Neutrophil (primary cell): ENCODE data around the gene IFT25.

ENCODE experiments used
- H3K27ac ChIP-seq: fragments of 200-600 bp; sonication (generic); 2 replicates; pipeline ENCODE4 v1.5.1; 2016; ENCODE audit warnings: mild to moderate bottlenecking, moderate library complexity
- H3K27me3 ChIP-seq: fragments of 200-600 bp; sonication (generic); 2 replicates; pipeline ENCODE4 v1.6.0; 2016; ENCODE audit warnings: mild to moderate bottlenecking
- H3K36me3 ChIP-seq: fragments of 200-600 bp; sonication (generic); 2 replicates; pipeline ENCODE4 v1.5.1; 2017
- H3K4me1 ChIP-seq, 2 experiments: fragments of 200-600 bp in 1 of 2; sonication (generic) in 1 of 2; 1 replicate in 1 of 2; 2 replicates in 1 of 2; pipeline versions ENCODE4 v1.5.1 to v1.6.1; 2013 to 2016; ENCODE audit warnings: low read depth in 1 of 2, low read length in 1 of 2, mild to moderate bottlenecking in 1 of 2, moderate library complexity in 1 of 2; ENCODE audit not compliant: control insufficient read depth in 1 of 2, insufficient read depth in 1 of 2
- H3K4me3 ChIP-seq, 2 experiments: fragments of 200-600 bp in 1 of 2; sonication (generic) in 1 of 2; 1 replicate in 1 of 2; 2 replicates in 1 of 2; pipeline ENCODE4 v1.5.1; 2013 to 2016; ENCODE audit warnings: low read depth in 1 of 2, low read length in 1 of 2, mild to moderate bottlenecking in 1 of 2, moderate library complexity in 1 of 2
- H3K9me3 ChIP-seq: fragments of 200-600 bp; sonication (generic); 2 replicates; pipeline ENCODE4 v1.5.1; 2016
- TF ChIP-seq, protein P1 (sequence below): fragments of 200-600 bp; sonication (generic); IDR thresholded peaks from 2 replicates; pipeline ENCODE4 v1.5.1; 2016; ENCODE audit warnings: antibody characterized with exemption

IFT25 gene

DNA sequence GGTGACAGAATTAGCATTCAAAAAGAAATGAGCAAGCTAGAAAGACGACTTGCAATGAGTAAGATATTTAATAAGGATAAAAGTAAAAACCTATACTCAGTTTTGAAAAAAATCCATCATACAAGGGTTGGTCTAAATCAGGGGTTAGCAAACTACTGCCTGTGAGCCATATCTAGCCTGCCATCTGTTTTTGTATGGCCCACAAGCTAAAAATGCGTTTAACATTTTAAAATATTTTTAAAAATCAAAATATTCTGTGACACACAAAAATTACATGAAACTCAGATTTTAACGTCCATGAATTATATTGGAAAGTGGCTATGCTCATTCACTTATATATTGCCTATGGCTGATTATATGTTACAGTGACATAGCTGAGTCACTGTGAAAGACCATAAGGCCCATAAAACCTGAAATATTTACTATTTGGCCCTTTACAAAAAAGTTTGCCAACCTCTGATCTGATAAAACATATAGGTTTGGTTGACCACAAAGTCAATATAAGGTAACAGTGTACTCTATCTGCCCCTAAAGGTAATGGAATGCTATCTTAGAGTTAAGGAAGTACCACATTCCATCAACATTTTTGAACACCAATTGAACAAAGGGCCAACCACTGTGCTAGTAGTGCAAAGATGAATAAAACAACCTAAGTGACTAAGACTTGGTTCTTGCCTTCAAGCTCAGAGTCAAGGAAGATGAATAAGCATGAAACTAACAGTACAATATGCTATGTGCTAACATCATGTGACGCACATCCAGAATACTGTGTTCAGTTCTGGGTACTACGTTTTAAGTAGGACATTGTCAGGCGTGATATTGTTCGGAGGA lies 3.2 kb downstream of the IFT25 start:
- TF ChIP-seq, protein P1, sequence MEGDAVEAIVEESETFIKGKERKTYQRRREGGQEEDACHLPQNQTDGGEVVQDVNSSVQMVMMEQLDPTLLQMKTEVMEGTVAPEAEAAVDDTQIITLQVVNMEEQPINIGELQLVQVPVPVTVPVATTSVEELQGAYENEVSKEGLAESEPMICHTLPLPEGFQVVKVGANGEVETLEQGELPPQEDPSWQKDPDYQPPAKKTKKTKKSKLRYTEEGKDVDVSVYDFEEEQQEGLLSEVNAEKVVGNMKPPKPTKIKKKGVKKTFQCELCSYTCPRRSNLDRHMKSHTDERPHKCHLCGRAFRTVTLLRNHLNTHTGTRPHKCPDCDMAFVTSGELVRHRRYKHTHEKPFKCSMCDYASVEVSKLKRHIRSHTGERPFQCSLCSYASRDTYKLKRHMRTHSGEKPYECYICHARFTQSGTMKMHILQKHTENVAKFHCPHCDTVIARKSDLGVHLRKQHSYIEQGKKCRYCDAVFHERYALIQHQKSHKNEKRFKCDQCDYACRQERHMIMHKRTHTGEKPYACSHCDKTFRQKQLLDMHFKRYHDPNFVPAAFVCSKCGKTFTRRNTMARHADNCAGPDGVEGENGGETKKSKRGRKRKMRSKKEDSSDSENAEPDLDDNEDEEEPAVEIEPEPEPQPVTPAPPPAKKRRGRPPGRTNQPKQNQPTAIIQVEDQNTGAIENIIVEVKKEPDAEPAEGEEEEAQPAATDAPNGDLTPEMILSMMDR = no peak
- no peak overlapping the region for H3K27ac ChIP-seq
- H3K27me3 ChIP-seq = no peaks in the 10 kb centered on the region

DNA sequence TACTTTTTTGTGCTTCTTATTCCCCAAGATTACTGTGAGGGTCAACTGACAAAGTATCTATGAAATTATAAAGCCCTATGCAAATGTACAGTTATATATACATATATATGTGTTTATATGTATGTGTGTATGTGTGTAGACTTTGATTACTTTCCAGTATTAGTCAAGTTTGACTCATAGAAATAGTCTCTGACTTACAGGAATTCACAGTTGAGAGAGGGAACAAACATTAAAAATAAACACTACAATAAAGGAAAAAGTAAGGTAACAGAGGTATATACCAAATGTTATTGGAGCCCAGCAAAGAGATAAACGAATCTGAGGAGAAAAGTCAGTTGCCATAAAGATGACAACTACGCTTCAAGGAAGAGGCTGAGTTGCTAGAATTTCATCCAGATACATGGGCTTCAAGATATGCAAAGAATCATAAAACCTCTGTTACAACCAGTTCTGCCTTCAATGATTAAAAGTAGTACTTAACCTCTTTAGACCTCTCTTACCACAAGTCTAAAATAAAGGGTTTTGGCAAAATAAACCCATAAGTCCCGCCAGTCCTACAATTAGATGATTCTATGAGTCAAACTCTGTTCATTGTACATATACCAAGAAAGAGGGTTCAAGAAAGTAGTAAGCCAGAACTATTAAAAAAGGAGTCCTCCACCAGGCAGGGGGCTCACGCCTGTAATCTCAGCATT lies 7.2 kb downstream of the IFT25 start:
- peaks cover 18% of the 10 kb centered on the region for H3K36me3 ChIP-seq
- H3K4me1 ChIP-seq = no peaks in the 10 kb centered on the region
- H3K27me3 ChIP-seq = no peaks in the 10 kb centered on the region
- H3K9me3 ChIP-seq = no peaks in the 10 kb centered on the region
- no peak overlapping the region for H3K4me3 ChIP-seq
- H3K27ac ChIP-seq = no peak overlapping the region
- TF ChIP-seq, protein P1 = no peak

More for the DNA sequence above, 3.2 kb downstream of the IFT25 start:
- H3K9me3 ChIP-seq = no peaks in the 10 kb centered on the region
- H3K4me3 ChIP-seq = no peak overlapping the region
- H3K36me3 ChIP-seq = peaks cover 22% of the 10 kb centered on the region
- peaks cover 15 to 20% of the 10 kb centered on the region in 2 experiments for H3K4me1 ChIP-seq

DNA sequence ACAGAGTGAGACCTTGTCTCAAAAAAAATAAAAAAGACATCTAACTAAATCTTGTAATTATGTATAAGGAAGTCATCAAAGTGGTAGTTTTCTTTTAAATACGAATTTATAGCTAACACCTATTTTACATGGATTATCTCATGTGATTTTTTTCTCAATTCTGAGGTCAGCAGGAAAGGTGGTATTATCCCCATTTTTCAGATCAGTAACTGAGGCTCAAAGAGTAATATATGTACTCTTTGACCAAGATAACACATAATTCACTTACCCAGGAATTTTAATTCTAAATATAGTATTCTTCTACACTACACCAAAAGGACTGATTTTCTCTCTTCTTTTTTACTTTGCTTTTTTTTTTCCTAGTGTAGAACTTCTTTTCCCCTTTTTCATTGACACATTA lies 9.1 kb downstream of the IFT25 start:
- H3K4me1 ChIP-seq = no peaks in the 10 kb centered on the region
- no peaks in the 10 kb centered on the region for H3K27me3 ChIP-seq
- H3K27ac ChIP-seq = no peak overlapping the region
- peaks cover 18% of the 10 kb centered on the region for H3K36me3 ChIP-seq
- no peaks in the 10 kb centered on the region for H3K9me3 ChIP-seq
- H3K4me3 ChIP-seq = no peak overlapping the region
- TF ChIP-seq, protein P1 = no peak

DNA sequence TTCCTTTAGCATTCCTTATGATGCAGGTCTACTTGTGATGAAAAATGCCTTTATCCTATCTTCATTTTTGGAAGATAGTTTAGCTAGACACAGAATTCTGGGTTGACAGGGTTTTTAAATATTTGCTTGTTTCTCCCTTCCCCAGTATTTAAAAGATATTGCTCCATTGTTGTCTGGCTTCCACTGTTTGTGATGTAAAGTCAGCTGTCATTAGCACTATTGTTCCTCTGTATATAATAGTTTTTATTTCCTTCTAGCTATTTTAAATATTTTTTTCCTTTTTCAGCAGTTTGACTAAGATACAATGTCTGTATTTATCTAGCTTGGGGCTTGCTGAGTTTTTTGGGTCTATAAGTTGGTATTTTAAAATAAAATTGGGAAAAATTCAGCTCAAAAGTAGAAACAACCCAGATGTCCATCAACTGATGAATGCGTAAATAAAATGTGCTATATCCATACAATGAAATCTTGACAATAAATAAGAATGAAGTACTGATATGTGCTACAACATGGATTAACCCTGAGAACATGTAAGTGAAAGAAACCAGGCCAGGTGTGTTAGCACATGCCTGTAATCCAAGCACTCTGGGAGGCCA lies 11.2 kb downstream of the IFT25 start:
- no peak overlapping the region for H3K27ac ChIP-seq
- TF ChIP-seq, protein P1 = no peak
- no peaks in the 10 kb centered on the region for H3K27me3 ChIP-seq
- H3K36me3 ChIP-seq = peaks cover 23% of the 10 kb centered on the region
- no peaks in the 10 kb centered on the region for H3K9me3 ChIP-seq
- H3K4me1 ChIP-seq = no peaks in the 10 kb centered on the region
- H3K4me3 ChIP-seq = no peak overlapping the region

DNA sequence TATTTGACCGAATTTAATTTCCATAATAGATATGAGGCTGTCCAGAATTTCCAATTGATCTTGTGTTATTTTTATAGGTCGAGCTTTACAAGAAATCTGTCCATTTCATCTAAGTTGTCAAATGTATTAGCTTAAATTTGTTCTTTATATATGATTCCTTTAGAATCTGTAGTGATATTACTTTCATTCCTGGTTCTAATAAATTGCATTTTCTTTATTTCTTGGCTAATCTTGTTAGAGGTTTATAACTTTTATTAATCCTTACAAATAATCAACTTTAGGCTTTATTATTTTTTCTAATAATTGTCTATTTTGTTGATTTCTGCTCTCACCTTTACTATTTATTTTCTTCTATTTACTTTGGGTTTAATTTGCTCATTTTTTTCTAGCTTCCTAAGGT lies 14.0 kb downstream of the IFT25 start:
- no peak overlapping the region for H3K4me3 ChIP-seq
- no peaks in the 10 kb centered on the region for H3K27me3 ChIP-seq
- H3K9me3 ChIP-seq = no peaks in the 10 kb centered on the region
- H3K4me1 ChIP-seq = no peaks in the 10 kb centered on the region
- peaks cover 24% of the 10 kb centered on the region for H3K36me3 ChIP-seq
- H3K27ac ChIP-seq = no peak overlapping the region
- TF ChIP-seq, protein P1 = no peak
